ENCODE data around the gene ASB1.

DNA sequence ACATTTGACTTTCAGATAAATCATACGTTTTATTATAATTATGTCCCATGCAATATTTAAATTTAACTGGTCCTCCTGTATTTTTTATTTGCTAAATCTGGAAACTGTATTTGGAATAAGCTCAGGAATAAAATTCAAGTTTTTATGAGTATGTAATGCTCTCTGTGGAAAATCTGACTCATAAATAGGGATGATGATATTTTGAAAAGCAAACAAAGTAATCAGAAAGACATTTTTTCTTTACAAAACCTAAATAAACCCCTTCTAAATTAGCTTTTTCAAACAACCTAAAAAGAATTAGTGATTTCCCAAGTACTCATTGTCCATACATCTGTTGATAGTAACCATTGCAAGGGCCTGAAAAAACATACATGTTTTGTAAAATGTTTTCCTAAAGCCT is 41.1 kb downstream of the ASB1 start:
- TF ChIP-seq POLR2AphosphoS5 (IDR thresholded peaks at IDR 0.05; ENCODE audit: low read depth, low read length) (no peak), TAF1 (IDR thresholded peaks at IDR 0.05; ENCODE audit: borderline replicate concordance, low read depth, low read length) (no peak), POLR2A (IDR thresholded peaks at IDR 0.05; ENCODE audit: low read depth, low read length) (no peak)

Data from GM12892 (cell line).